NCI-H82 treated with DMSO at 0.1 percent for 48 hours (cell line): Measurements from ENCODE around the gene SHC3.

Source experiments
- DNase-seq: peaks from one replicate; lab custom pipeline; 2025; ENCODE audit not compliant: unreplicated experiment; lab: John Stamatoyannopoulos, UW

Gene SHC3

GRCh38 chr9:89186960-89187359 lies 8.3 kb upstream of the SHC3 start:
- no peak for DNase-seq

GRCh38 chr9:89185980-89186379 lies 7.4 kb upstream of the SHC3 start:
- DNase-seq: no peak

DNA sequence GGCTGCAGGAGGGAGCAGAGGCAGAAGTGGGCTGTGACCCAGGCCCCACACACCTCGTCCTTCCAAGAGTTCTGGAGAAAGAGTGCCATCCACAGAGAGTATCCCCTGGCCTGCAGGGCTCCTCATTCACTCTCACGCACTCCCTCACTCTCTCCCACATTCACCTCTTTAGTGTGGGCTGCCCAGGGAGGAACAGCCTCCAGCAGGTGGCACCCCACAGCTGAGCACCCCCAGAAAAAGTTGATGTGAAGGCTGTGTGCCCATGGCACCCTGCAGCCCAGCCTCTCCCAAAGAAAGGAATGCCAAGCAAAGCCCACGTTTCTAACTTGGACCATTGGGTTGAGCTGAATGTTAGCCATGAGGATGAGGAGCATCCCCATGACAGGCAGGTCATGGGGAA lies 4.5 kb upstream of the SHC3 start:
- DNase-seq: no peak

DNA sequence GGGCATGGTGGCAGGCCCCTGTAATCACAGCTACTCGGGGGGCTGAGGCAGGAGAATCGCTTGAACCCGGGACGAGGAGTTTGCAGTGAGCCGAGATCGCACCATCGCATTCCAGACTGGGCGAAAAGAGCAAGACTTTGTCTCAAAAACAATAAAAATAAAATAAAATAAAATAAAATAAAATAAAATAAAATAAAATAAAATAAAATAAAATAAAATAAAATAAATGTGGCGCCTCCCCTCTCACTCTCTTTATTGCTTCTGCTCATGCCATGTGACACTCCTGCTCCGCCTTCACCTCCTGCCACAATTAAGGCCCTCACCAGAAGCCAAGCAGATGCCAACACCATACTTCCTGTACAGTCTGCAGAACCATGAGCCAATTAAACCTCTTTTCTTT lies 3.8 kb upstream of the SHC3 start:
- no peak for DNase-seq

DNA sequence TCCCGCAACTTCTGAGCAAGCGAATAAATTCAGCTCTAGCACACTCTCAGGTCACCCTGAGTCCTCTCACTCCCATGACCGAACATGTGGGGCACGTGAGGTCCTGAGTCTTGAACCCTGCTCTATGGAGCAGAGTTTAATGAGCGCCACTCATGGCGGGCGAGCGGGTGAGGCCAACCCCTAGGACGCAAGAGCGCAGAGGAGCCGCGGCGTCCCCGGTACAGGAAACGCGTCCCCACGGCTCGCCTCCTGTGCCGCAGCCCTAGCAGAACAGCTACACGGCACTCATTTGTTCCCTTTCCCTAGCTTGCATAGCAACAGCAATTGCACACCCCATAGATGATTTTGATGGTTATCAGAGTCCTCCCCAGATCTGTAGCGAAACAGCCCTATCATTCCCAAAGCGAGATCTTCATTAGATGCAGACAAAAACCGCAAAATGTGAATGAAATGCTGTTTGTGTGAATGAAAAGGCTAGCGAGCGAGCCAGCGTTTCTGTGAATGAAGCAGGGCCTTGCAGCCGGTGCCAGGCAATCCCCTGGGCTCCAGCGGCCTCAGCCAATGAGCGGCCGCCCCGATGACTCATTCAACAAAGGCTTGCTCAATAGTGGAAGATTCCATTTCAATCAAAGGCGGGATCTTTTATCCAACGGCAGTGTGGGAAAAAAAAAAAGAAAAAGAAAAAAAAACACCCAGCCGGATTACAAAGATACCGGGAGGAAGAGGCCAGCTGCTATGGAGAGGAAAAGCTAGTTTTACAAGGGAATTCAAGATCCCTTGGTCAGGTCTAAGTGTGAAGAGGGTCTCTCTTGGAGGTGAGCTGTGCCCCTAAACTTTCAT lies 1.5 kb upstream of the SHC3 start:
- DNase-seq: peak; percentile 73

- DNase-seq: no peak
These were observed 899 bp upstream of the SHC3 start for GRCh38 chr9:89179540-89179894.

DNA sequence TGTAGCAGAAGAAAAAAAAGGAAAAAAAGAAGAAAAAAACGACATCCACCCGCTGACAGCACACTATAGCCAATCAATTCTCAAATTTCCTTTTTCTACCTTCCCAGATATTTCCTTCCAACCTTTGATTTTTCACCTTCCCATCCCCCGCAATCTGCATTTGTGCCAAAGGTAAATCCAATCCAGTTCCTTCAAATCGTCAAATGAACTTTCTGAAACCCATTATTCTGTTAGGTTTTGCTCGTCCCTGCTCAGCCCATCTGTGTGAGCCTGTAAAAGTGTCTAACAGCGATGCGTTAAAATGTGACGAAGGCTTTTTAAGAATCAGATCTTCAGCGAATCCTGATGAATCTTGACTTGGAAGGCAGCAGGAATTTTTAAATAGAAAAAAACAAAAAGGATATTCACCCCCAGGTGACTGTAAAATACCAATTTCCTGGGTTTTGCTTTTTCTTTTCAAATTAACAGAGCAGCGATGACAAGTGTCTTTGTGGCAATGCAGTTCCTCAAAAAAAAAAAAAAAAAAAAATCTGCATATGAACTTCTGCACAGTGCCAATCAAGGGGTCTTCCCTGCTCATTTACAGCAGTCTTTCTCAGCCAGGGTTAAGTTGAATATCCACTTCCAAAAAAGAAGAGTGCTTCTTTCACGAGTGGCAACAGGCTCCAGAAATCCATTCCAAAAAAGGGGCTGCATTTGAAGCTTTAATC lies 367 bp upstream of the SHC3 start:
- no peak for DNase-seq

GRCh38 chr9:89177012-89177943 lies 1.3 kb downstream of the SHC3 start:
- DNase-seq: no peak

DNA sequence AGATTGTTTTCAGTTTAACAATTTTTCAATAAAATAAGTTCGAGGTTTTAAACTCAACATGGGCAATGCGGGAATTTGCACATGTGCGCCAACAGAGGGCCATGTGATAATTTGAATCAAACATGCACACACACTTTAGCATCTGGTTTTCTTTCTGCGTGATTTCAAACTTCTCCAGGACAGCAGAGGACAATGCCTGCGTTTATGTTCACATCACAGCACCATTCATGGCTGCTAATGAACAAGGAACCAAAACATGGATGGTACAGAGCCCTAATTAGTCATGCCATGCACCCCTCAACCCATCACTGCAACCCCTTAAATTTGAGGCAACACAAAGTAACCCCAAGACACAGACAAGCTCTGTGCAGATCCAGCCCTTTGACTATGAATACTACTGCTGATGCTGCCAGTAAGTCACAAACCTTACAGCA lies 2.8 kb downstream of the SHC3 start:
- DNase-seq: no peak

DNA sequence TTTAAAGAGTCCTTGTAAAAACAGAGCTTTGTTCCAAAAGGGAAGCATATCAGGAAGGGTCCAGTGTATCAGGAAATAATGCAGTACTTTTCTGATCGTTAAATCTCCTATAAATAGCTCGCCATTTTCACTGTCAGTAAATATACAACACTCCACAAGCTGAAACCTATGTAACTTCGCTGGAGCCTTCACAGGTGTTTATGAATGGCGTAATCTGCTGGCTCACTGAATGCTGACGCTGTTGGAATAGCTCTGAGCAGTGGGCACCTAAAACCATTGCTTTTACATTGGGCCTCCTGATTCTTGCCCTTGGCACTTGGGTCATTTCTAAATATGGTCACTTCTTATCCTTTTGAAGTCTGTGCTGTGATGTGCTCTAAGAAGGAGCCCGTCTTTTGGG lies 4.3 kb downstream of the SHC3 start:
- DNase-seq: no peak

- no peak for DNase-seq
These were observed 5.5 kb downstream of the SHC3 start for GRCh38 chr9:89173072-89173471.

- DNase-seq: no peak
These were observed 6.2 kb downstream of the SHC3 start for GRCh38 chr9:89172398-89172797.

- no peak for DNase-seq
These were observed 6.9 kb downstream of the SHC3 start for GRCh38 chr9:89171693-89172092.

DNA sequence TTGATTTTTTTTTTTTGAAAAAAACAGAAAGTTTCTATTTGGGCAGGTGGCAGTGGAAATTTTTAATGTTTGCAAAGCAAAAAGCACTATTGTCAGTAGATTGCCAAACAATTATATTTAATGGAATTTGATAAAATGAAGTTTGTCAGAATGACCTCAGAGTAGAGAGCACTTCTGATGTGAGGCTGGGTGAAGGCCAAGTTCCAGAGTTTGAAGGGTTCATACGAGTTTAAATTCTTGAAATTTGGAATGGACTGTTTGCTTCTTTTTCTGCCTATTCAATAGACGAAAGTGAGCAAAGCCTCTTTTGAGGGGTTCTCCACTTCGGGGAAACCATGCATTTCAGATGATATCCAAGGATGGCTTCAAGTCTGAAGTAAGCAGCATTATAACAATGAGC lies 7.4 kb downstream of the SHC3 start:
- DNase-seq: no peak

DNA sequence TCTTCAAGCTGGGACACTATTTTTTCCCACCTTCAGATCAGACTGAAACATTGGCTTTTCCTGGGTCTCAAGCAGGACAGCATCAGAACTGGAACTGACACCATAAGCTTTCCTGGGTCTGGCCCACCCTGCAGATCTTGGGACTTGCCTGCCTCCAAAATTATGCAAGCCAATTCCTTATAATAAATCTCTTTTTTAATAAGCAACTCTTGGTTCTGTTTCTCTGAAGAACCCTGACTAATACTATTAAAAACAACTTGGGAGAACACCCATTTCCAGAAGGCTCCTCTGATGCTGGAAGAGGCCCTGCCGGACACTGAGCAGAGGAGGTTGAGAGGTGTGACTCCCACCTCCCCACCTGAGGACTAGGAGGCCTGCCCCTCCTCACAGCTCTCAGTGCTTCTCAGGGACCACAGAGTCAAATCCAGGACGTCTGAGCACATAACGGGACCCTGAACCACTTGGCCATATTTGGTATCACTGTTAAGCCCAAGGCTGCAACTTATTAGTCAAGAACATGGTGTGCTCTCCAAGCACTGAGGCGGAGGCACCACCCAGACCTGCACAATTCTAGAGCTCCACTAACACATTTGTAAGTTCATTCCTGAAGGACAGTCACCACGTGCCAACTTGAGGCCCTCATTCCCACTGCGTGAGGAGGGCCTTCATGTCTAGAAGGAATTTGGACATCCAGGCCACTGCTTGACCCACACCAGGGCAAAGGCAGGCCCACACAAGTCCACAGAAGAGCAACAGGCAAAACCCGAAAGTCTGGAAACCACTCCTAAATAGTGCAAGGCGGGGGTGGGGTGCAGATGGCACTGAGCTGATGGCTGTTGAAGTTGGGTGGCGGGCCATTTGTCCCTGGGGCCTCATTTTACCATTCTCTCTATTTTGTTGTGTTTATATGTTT lies 9.5 kb downstream of the SHC3 start:
- no peak for DNase-seq

GRCh38 chr9:89167788-89168187 lies 10.8 kb downstream of the SHC3 start:
- no peak for DNase-seq

DNA sequence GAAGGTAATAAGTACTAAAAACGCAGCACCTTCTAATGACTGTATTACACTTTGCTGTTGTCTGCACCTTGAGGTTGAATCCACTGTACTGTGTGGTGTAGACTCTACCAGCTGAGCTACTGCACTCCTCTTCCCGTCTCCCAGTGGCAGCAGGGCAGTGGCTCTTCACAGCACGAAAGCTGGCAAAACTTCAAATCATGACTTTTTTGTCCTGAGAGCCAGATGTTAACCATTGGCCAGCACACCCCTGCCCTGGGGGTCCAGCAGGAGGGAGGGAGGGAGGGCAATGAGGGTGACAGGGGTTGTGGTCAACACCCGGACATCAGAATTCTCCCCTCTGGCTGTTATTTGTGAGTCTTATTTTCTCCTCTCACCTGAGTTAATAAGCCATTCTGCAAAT lies 11.8 kb downstream of the SHC3 start:
- DNase-seq: no peak

DNA sequence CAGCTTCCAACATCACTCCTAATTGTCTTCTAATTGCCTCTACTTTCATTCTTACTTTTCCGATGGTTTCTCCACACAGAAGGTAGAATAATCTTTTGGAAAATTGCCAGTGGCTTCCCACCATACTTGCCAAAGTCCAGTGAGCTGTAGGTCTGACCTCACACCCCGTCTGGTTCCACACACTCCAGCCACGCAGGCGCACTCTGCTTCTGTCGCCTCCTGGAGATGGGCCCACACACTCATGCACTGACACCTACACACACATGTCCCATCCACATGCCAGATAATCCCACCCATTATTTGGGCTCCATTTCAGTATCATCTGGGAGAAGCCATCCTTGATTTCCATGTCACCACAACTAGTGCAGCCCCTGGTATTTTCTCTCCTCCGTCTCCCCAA lies 12.7 kb downstream of the SHC3 start:
- no peak for DNase-seq

- no peak for DNase-seq
These were observed 13.3 kb downstream of the SHC3 start for GRCh38 chr9:89165341-89165740.

DNA sequence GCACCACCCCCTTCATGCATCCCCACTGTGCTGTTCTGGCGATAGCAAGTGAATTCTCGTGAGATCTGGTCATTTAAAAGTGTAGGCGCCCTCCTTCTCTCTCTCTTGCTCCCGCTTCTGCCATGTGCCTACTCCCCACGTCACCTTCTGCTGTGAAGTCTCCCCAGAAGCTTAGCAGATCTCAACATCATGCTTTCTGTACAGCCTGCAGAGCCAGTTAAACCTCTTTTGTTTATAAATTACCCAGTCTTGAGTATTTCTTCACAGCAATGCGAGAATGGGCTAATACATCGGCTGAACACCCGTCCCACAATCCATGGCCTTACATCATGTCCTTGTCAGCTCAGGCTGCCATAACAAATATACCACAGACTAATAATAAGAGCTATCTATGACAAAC lies 17.4 kb downstream of the SHC3 start:
- DNase-seq: no peak

DNA sequence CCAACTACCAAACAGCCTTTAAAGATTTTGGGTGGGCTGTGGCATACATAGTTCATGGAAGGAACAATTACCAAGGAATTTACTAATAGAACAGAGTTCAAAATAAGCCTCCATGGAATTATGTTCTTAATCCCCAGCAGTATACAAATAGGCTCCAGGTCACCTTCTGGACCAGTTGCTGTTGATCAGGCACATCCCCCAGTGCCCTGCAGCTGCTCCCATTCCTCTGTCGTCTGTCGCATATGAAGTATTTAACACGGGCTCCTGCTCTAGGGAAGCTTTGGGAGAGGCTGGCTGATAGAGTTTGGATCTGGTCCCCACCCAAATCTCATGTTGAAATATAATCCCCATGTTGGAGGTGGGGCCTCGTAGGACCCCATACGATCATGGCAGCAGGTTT lies 17.8 kb downstream of the SHC3 start:
- DNase-seq: peak; percentile 74
